K562 (cell line): ENCODE measurements around the gene NEU1. TPM values are rescaled to one million over a fixed set of nuclear protein-coding genes. Genes with fewer than 3 reads are reported as not detected.
A peak's percentile ranks its signal among the peaks of the same experiment; 100 is the strongest.

Source experiments
- BDP1 ChIP-seq: IDR thresholded peaks from 3 replicates; pipeline ENCODE4 v1.6.1; 2011; ENCODE audit not compliant: insufficient read length, insufficient read depth
- CREB3 ChIP-seq: fragments of 450-650 bp; conservative IDR thresholded peaks from 2 replicates; pipeline ENCODE4 v1.6.1; 2016; ENCODE audit warnings: missing genetic modification characterization, low read depth, mild to moderate bottlenecking, missing compliant biosample characterization, moderate library complexity
- ETS1 ChIP-seq: conservative IDR thresholded peaks from 2 replicates; pipeline ENCODE4 v1.6.1; 2011; ENCODE audit warnings: low read depth, mild to moderate bottlenecking, low read length; ENCODE audit not compliant: control insufficient read depth
- FOXJ2 ChIP-seq: fragments of 200-800 bp; sonication (Bioruptor generic); IDR thresholded peaks from 2 replicates; pipeline ENCODE4 v1.6.1; 2016; ENCODE audit warnings: missing genetic modification characterization, missing compliant biosample characterization
- FOXP4 ChIP-seq: sonication (generic); formaldehyde crosslinking; IDR thresholded peaks from 2 replicates; pipeline ENCODE4 v1.8.0; 2022; ENCODE audit warnings: mild to moderate bottlenecking, missing genetic modification reagents, borderline replicate concordance
- HDGF ChIP-seq: fragments of 450-650 bp; IDR thresholded peaks from 2 replicates; pipeline ENCODE4 v1.6.1; 2016
- HMG20A ChIP-seq: fragments of 450-650 bp; formaldehyde crosslinking; conservative IDR thresholded peaks from 2 replicates; pipeline ENCODE4 v1.4.0; 2020; ENCODE audit warnings: mild to moderate bottlenecking, mixed read lengths
- KLF1 ChIP-seq: fragments of 450-650 bp; IDR thresholded peaks from 2 replicates; pipeline ENCODE4 v1.6.1; 2016; ENCODE audit warnings: missing genetic modification characterization, missing compliant biosample characterization
- NCOA6 ChIP-seq: fragments of 450-650 bp; IDR thresholded peaks from 2 replicates; pipeline ENCODE4 v1.6.1; 2017; ENCODE audit warnings: mild to moderate bottlenecking
- NONO ChIP-seq, 2 experiments: fragments of 200-400 bp in 1 of 2; fragments of 450-650 bp in 1 of 2; formaldehyde crosslinking in 1 of 2; IDR thresholded peaks; 2 replicates each; pipeline ENCODE4 v1.6.1; 2017; ENCODE audit warnings: low read depth in 2 of 2, mild to moderate bottlenecking in 2 of 2, moderate library complexity in 2 of 2, low read length in 1 of 2
- RBM22 ChIP-seq: fragments of 200-400 bp; formaldehyde crosslinking; IDR thresholded peaks from 2 replicates; pipeline ENCODE4 v1.6.1; 2018; ENCODE audit warnings: low read length, low read depth; ENCODE audit not compliant: poor library complexity, severe bottlenecking
- SOX6 ChIP-seq: fragments of 450-650 bp; IDR thresholded peaks from 2 replicates; pipeline ENCODE4 v1.6.1; 2014; ENCODE audit warnings: mild to moderate bottlenecking
- TFAP4 ChIP-seq: sonication (generic); formaldehyde crosslinking; IDR thresholded peaks from 2 replicates; pipeline ENCODE4 v1.8.0; 2022; ENCODE audit warnings: missing genetic modification reagents, mild to moderate bottlenecking, moderate library complexity, borderline replicate concordance
- TFE3 ChIP-seq: fragments of 450-650 bp; formaldehyde crosslinking; IDR thresholded peaks from 2 replicates; pipeline ENCODE4 v1.4.0; 2020; ENCODE audit warnings: mild to moderate bottlenecking, mixed read lengths
- XRCC3 ChIP-seq: fragments of 450-650 bp; IDR thresholded peaks from 2 replicates; pipeline ENCODE4 v1.6.1; 2017; ENCODE audit warnings: mild to moderate bottlenecking, moderate library complexity
- ZFPM2 ChIP-seq: fragments of 250-450 bp; sonication (Bioruptor Pico); IDR thresholded peaks from 2 replicates; pipeline ENCODE4 v1.5.1; 2022; ENCODE audit warnings: mild to moderate bottlenecking
- ZKSCAN8 ChIP-seq: fragments of 200-800 bp; sonication (Bioruptor generic); IDR thresholded peaks from 2 replicates; pipeline ENCODE4 v1.6.1; 2016; ENCODE audit warnings: missing genetic modification characterization, missing compliant biosample characterization
- ZSCAN29 ChIP-seq: fragments of 450-650 bp; IDR thresholded peaks from 2 replicates; pipeline ENCODE4 v1.6.1; 2017
- polyA plus RNA-seq, 8 experiments: library from polyadenylated mRNA; depleted of rRNA in 4 of 8; stranded (reverse) in 5 of 8; unstranded in 3 of 8; fragments of >200 nt; fragmentation: Nextera tagmentation in 2 of 8; fragmentation: Illumina TruSeq in 1 of 8; extraction: Ambion mirVana in 2 of 8; extraction: Trizol in 1 of 8; gene quantifications; 2 replicates each; pipeline versions ENCODE4 v1.2.1 to v1.2.3, GENCODE V29; 2011 to 2014; ENCODE audit warnings: inconsistent platforms in 1 of 8, missing spikeins in 1 of 8
- total RNA-seq, 7 experiments: library from RNA; depleted of rRNA in 6 of 7; stranded (reverse); fragments of >200 nt in 6 of 7; fragmentation: Illumina TruSeq in 2 of 7; extraction: Trizol in 2 of 7; gene quantifications; 2 replicates each; pipeline versions ENCODE4 v1.2.1 to v1.2.3, GENCODE V29; 2011 to 2021; ENCODE audit warnings: low replicate concordance in 1 of 7

NEU1 gene
- total and polyA plus RNA-seq, 9 of the 15 experiments (the other 6 are each of a cell fraction or from before 2014, with no cell fraction given), result 14.8 to 67.8 (median 51.0) TPM

- TF ChIP-seq FOXP4 (CRISPR knock-in tag) (no peak), HDGF (no peak), NCOA6 (no peak), CREB3 (tag) (no peak), ZSCAN29 (no peak), NONO (IDR thresholded peaks at IDR 0.05; ENCODE audit: low read depth in 2 of 2, low read length in 1 of 2) (no peak), TFE3 (CRISPR knock-in tag) (peak; percentile 1; the same call in 1 of the 2 replicates), ETS1 (peak; percentile 58; the same call in 1 of the 2 replicates), BDP1 (no peak), KLF1 (tag) (no peak), ZKSCAN8 (CRISPR knock-in tag) (no peak), ZFPM2 (CRISPR knock-in tag) (no peak), HMG20A (CRISPR knock-in tag) (peak; percentile 61; the same call in 1 of the 2 replicates), TFAP4 (no peak), SOX6 (0 out of 2 replicates have a peak, but pooled peaks have one; percentile 40), XRCC3 (no peak), FOXJ2 (tag) (peak; percentile 87), RBM22 (no peak)
Observed at GRCh38 chr6:31814677-31815024, 48.0 kb downstream of the NEU1 start (continued).
